ENCODE results near the gene LSM14A. TPM values are rescaled to one million over a fixed set of nuclear protein-coding genes. Genes with fewer than 3 reads are reported as not detected.

LSM14A gene
- 29.4 and 51.3 TPM in 2 replicates for total RNA-seq

DNA sequence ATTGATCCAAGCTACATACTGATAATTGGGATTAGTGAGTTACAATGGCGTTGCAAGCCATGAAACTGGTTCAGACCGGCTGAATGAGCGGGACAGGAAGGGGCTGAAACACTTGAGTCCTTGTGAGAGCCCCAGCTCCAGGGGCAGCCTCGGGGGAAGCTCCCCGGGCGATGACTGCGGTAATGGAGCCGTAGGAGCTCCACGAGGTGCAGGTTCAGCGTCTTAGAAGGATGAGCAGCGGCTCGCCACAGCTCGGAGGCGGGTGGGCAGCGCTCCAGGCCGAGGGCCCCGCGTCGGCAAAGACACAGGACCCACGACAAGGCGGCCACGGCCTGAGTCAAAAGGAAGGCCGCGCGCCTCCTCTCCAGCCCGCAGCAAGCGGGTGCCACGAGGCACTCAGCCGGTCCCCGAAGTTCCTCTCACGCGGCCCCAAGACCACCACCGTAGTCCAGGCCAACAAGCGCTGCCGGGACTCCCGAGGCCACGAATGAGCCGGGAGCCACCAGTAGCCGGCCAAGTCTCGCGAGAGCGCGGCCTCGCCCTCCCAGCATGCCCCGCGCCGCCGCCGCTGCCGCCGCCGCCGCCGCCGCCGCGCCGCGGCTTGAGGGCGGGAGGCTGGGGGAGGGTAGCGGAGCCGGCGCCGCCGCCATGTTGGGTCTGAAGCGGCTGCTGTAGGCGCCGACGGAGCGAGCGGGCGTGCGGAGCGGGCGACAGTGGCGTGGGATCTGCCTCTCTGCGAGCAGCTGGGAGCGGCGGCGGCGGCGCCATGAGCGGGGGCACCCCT lies at the start of gene LSM14A:
Gene LSM14A (plus strand): TSS at position 628 of the 784 bp plus-strand sequence. CDS start 139 bp downstream, at position 767.

DNA sequence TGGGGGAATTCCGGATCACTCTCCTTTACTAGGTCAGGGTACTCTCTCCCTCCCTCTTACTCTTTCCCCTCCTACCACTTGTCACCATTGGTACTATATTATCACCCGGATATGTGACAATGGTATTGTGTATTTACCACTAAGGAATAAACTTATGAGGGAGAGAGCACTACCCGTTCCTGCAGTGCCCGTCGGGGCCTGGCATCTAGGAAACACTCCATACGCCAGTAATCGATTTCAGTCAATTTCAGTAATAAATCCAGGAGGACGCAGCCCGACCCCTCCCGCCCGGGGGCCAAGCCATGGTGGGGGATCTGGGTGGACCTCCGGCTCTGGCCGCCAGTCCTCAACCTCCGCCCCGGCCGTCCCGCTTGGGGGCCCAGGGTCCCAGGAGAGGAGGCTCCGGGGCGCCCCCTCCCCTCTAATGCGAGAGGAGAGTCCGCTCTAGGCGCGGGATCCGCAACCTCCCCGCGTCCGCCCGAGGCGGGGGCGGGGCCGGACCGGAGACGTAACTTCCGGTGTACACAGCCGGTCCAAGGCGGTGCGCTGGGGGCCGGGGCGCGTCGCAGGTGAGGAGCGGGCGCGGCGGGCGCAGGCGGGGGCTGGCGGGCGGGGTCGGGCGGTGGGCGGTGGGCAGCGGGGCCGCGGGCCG lies 81.9 kb downstream of the LSM14A start, which contains the start of gene GARRE1:
Gene GARRE1 (plus strand): TSS at position 509 of the 652 bp plus-strand sequence. CDS start 45,920 bp downstream, outside the sequence.

Other genes with a start within 250 kb of the LSM14A start
- 4.1 and 5.6 TPM in 2 replicates for gene GARRE1, start 82.0 kb downstream of the LSM14A start, total RNA-seq
- gene GPI, start 192.7 kb downstream of the LSM14A start, total RNA-seq, result 385 and 386 TPM in 2 replicates
- gene PDCD2L, start 231.9 kb downstream of the LSM14A start, total RNA-seq, result 28.4 and 28.7 TPM in 2 replicates

Data from airway epithelial cell (primary cell).